Keratinocyte (primary cell): Measurements from ENCODE around the gene KLHL1. TPM values are rescaled to one million over a fixed set of nuclear protein-coding genes. Genes with fewer than 3 reads are reported as not detected.

ENCODE experiments used
- DNase-seq: peaks from one replicate; pipeline ENCODE4 v3.0.0-alpha.2; 2011; ENCODE audit warnings: low read depth, missing footprints, low spot score
- FAIRE-seq: peaks from 2 replicates; lab custom pipeline; 2011; peaks lifted over from hg19 to GRCh38; lab: Jason Lieb, UNC
- H2AFZ ChIP-seq: 2 replicates; pipeline ENCODE4 v1.6.0; 2012; ENCODE audit warnings: low read length, control low read depth, inconsistent platforms; ENCODE audit not compliant: control insufficient read depth
- H3K27ac ChIP-seq: 2 replicates; pipeline ENCODE4 v1.5.1; 2011; ENCODE audit warnings: low read length; ENCODE audit not compliant: control insufficient read depth, insufficient read depth
- H3K27me3 ChIP-seq: 3 replicates; pipeline ENCODE4 v1.6.0; 2011; ENCODE audit warnings: low read length; ENCODE audit not compliant: control insufficient read depth, insufficient read depth; ENCODE audit errors: extremely low read depth
- H3K36me3 ChIP-seq, 2 experiments: 2 replicates in 1 of 2; 3 replicates in 1 of 2; pipeline ENCODE4 v1.5.1; 2011; ENCODE audit warnings: low read length in 2 of 2, mild to moderate bottlenecking in 1 of 2; ENCODE audit not compliant: control insufficient read depth in 2 of 2, insufficient read depth in 2 of 2; ENCODE audit errors: extremely low read depth in 1 of 2
- H3K4me1 ChIP-seq: 3 replicates; pipeline ENCODE4 v1.5.1; 2011; ENCODE audit warnings: low read length; ENCODE audit not compliant: control insufficient read depth, insufficient read depth; ENCODE audit errors: extremely low read depth
- H3K4me2 ChIP-seq: 3 replicates; pipeline ENCODE4 v1.6.0; 2011; ENCODE audit warnings: low read depth, low read length; ENCODE audit not compliant: control insufficient read depth, insufficient read depth; ENCODE audit errors: extremely low read depth
- H3K4me3 ChIP-seq, 3 experiments: fragments of 200-600 bp in 1 of 3; sonication (generic) in 1 of 3; 2 replicates in 2 of 3; 3 replicates in 1 of 3; pipeline ENCODE4 v1.5.1; 2011 to 2016; ENCODE audit warnings: low read length in 3 of 3, mild to moderate bottlenecking in 3 of 3, control low read depth in 2 of 3, inconsistent platforms in 1 of 3, low read depth in 1 of 3, mixed read lengths in 1 of 3, mixed run types in 1 of 3, moderate library complexity in 1 of 3; ENCODE audit not compliant: control insufficient read depth in 2 of 3, insufficient read depth in 2 of 3; ENCODE audit errors: extremely low read depth in 1 of 3
- H3K79me2 ChIP-seq: 2 replicates; pipeline ENCODE4 v1.6.0; 2012; ENCODE audit warnings: low read length; ENCODE audit not compliant: control insufficient read depth, insufficient read depth
- H3K9ac ChIP-seq: 3 replicates; pipeline ENCODE4 v1.6.0; 2011; ENCODE audit warnings: low read length; ENCODE audit not compliant: control insufficient read depth, insufficient read depth; ENCODE audit errors: extremely low read depth
- H3K9me1 ChIP-seq: 3 replicates; pipeline ENCODE4 v1.6.0; 2011; ENCODE audit warnings: low read length; ENCODE audit not compliant: control insufficient read depth, insufficient read depth; ENCODE audit errors: extremely low read depth
- H3K9me3 ChIP-seq: 2 replicates; pipeline ENCODE4 v1.5.1; 2012; ENCODE audit warnings: low read depth, low read length; ENCODE audit not compliant: control insufficient read depth
- H4K20me1 ChIP-seq: 3 replicates; pipeline ENCODE4 v1.6.0; 2011; ENCODE audit warnings: low read length; ENCODE audit not compliant: control insufficient read depth, insufficient read depth; ENCODE audit errors: extremely low read depth
- CTCF ChIP-seq, 3 experiments: IDR thresholded peaks in 1 of 3; conservative IDR thresholded peaks in 1 of 3; optimal IDR thresholded peaks in 1 of 3; 2 replicates in 2 of 3; 3 replicates in 1 of 3; pipeline versions ENCODE3 to v1.5.1; 2011; ENCODE audit warnings: low read length in 3 of 3, mild to moderate bottlenecking in 3 of 3, moderate library complexity in 2 of 3, control low read depth in 1 of 3, inconsistent platforms in 1 of 3; ENCODE audit not compliant: insufficient read depth in 2 of 3; ENCODE audit errors: extremely low read depth in 1 of 3
- EZH2 ChIP-seq: IDR thresholded peaks from one replicate; pipeline ENCODE4 v1.6.1; 2012; ENCODE audit warnings: inconsistent platforms, mild to moderate bottlenecking, low read length, moderate library complexity
- dilution Hi-C: fragments of 300-500 bp; cut with MboI; formaldehyde crosslinking; loops from one replicate; pipeline ENCODE4 v1.7.0; 2020; ENCODE audit warnings: low sequenced_read_pairs; ENCODE audit not compliant: extremely low pct_ligation_motif_present
- polyA plus RNA-seq, 5 experiments: library from polyadenylated mRNA; depleted of rRNA in 3 of 5; stranded (reverse) in 3 of 5; stranded (forward) in 1 of 5; unstranded in 1 of 5; fragments of >200 nt; gene quantifications; 1 replicate in 1 of 5; 2 replicates in 3 of 5; 3 replicates in 1 of 5; pipeline versions ENCODE4 v1.2.1 to v1.2.3, GENCODE V29; 2011 to 2012; ENCODE audit warnings: missing spikeins in 2 of 5, low read depth in 1 of 5, low replicate concordance in 1 of 5

KLHL1 gene
- polyA plus RNA-seq, 1 donor (not counting 4 experiments of a cell fraction or from before 2014, with no cell fraction given), result not detected

- Histone ChIP-seq H3K9me3 (no peaks in the 10 kb centered on the region), H3K27ac (no peak overlapping the region), H4K20me1 (no peaks in the 10 kb centered on the region), H3K9me1 (no peaks in the 10 kb centered on the region), H3K36me3 (no peaks in the 10 kb centered on the region), H3K79me2 (no peaks in the 10 kb centered on the region), H3K4me2 (no peak overlapping the region), H3K9ac (no peak overlapping the region), H3K27me3 (no peaks in the 10 kb centered on the region), H3K4me3 (no peak overlapping the region), H2AFZ (no peak overlapping the region), H3K4me1 (no peaks in the 10 kb centered on the region)
- TF ChIP-seq CTCF (optimal IDR thresholded peaks at IDR 0.05 in 1 of 3, IDR thresholded peaks at IDR 0.05 in 1 of 3, conservative IDR thresholded peaks at IDR 0.05 in 1 of 3; ENCODE audit: extremely low read depth in 1 of 3, insufficient read depth in 2 of 3, low read length in 3 of 3) (no peak), EZH2 (no peak)
- no peak for FAIRE-seq
- no peak for DNase-seq
- dilution Hi-C loops, result no loop called here
These were observed 28.2 kb downstream of the KLHL1 start for GRCh38 chr13:70080012-70080411.

- H3K36me3 ChIP-seq, result no peaks in the 10 kb centered on the region
- no peaks in the 10 kb centered on the region for H4K20me1 ChIP-seq
- no peak overlapping the region for H3K4me3 ChIP-seq
- dilution Hi-C loops, result no loop called here
- H3K4me2 ChIP-seq, result no peak overlapping the region
- H3K27me3 ChIP-seq, result no peaks in the 10 kb centered on the region
- DNase-seq (no peak), FAIRE-seq (no peak)
- H3K9ac ChIP-seq, result no peak overlapping the region
- no peak for TF ChIP-seq CTCF (optimal IDR thresholded peaks at IDR 0.05 in 1 of 3, IDR thresholded peaks at IDR 0.05 in 1 of 3, conservative IDR thresholded peaks at IDR 0.05 in 1 of 3; ENCODE audit: extremely low read depth in 1 of 3, insufficient read depth in 2 of 3, low read length in 3 of 3)
- TF ChIP-seq EZH2, result no peak
- H3K27ac ChIP-seq, result no peak overlapping the region
- no peaks in the 10 kb centered on the region for H3K79me2 ChIP-seq
- H3K4me1 ChIP-seq, result no peaks in the 10 kb centered on the region
- H3K9me3 ChIP-seq, result no peaks in the 10 kb centered on the region
- no peaks in the 10 kb centered on the region for H3K9me1 ChIP-seq
- H2AFZ ChIP-seq, result no peak overlapping the region
These were observed 53.7 kb downstream of the KLHL1 start for GRCh38 chr13:70054572-70054971.
